Glutamatergic neuron (in vitro differentiated cells): ENCODE measurements around the gene C1QTNF1. TPM values are rescaled to one million over a fixed set of nuclear protein-coding genes. Genes with fewer than 3 reads are reported as not detected.

Experiments
- DNase-seq: peaks from one replicate; pipeline ENCODE4 v3.0.0; 2022
- H3K27ac Mint-ChIP-seq: one replicate; pipeline ENCODE4 v1.8.0; 2020; ENCODE audit warnings: mild to moderate bottlenecking, mixed read lengths, inconsistent platforms; ENCODE audit not compliant: unreplicated experiment
- H3K27me3 Mint-ChIP-seq: one replicate; pipeline ENCODE4 v1.8.0; 2020; ENCODE audit warnings: mild to moderate bottlenecking, moderate library complexity, mixed read lengths, inconsistent platforms; ENCODE audit not compliant: unreplicated experiment
- H3K36me3 Mint-ChIP-seq: one replicate; pipeline ENCODE4 v1.8.0; 2020; ENCODE audit warnings: mild to moderate bottlenecking, mixed read lengths, inconsistent platforms; ENCODE audit not compliant: unreplicated experiment
- H3K4me1 Mint-ChIP-seq: one replicate; pipeline ENCODE4 v1.8.0; 2020; ENCODE audit warnings: mild to moderate bottlenecking, low read depth, mixed read lengths, inconsistent platforms; ENCODE audit not compliant: unreplicated experiment
- H3K4me3 Mint-ChIP-seq: one replicate; pipeline ENCODE4 v1.8.0; 2020; ENCODE audit warnings: mild to moderate bottlenecking, mixed read lengths, inconsistent platforms; ENCODE audit not compliant: unreplicated experiment
- H3K9me3 Mint-ChIP-seq: one replicate; pipeline ENCODE4 v1.8.0; 2020; ENCODE audit warnings: mild to moderate bottlenecking, moderate library complexity, mixed read lengths, inconsistent platforms; ENCODE audit not compliant: unreplicated experiment
- CTCF ChIP-seq: fragments of 200-600 bp; sonication (generic); IDR thresholded peaks from one replicate; pipeline ENCODE4 v1.5.0; 2021; ENCODE audit not compliant: partially characterized antibody, unreplicated experiment
- total RNA-seq: library from RNA; stranded (reverse); fragmentation: NEBNext Ultra II Directional; extraction: Animal tissue kit (Norgen Biotek cat#: 25700); gene quantifications from one replicate; pipeline ENCODE4 v1.2.1, GENCODE V29; 2021; ENCODE audit not compliant: unreplicated experiment

The C1QTNF1 gene
- total RNA-seq, 1 donor from 2014 or later, result 0.15 TPM

- Mint-ChIP-seq H3K4me1 (peaks cover 5% of the 10 kb centered on the region), H3K27me3 (peaks cover 5% of the 10 kb centered on the region), H3K4me3 (no peak overlapping the region), H3K9me3 (peaks cover 1% of the 10 kb centered on the region), H3K27ac (no peak overlapping the region), H3K36me3 (peaks cover 6% of the 10 kb centered on the region)
- no peak for DNase-seq
- no peak for TF ChIP-seq CTCF
These were observed 32.8 kb upstream of the C1QTNF1 start for GRCh38 chr17:78991017-78991738.

GRCh38 chr17:78991906-78992532 lies 31.9 kb upstream of the C1QTNF1 start:
- peaks cover 1% of the 10 kb centered on the region for H3K9me3 Mint-ChIP-seq
- peaks cover 5% of the 10 kb centered on the region for H3K4me1 Mint-ChIP-seq
- TF ChIP-seq CTCF, result no peak
- H3K27me3 Mint-ChIP-seq, result peaks cover 3% of the 10 kb centered on the region
- no peak for DNase-seq
- no peak overlapping the region for H3K4me3 Mint-ChIP-seq
- H3K27ac Mint-ChIP-seq, result no peak overlapping the region
- peaks cover 9% of the 10 kb centered on the region for H3K36me3 Mint-ChIP-seq

GRCh38 chr17:78992542-78993212 lies 31.3 kb upstream of the C1QTNF1 start:
- H3K4me1 Mint-ChIP-seq, result peaks cover 5% of the 10 kb centered on the region
- TF ChIP-seq CTCF, result no peak
- H3K4me3 Mint-ChIP-seq, result no peak overlapping the region
- no peak for DNase-seq
- H3K27ac Mint-ChIP-seq, result no peak overlapping the region
- H3K36me3 Mint-ChIP-seq, result peaks cover 10% of the 10 kb centered on the region
- H3K9me3 Mint-ChIP-seq, result peaks cover 1% of the 10 kb centered on the region
- peaks cover 3% of the 10 kb centered on the region for H3K27me3 Mint-ChIP-seq

- DNase-seq, result peak; percentile 79
- H3K4me1 Mint-ChIP-seq, result peaks cover 5% of the 10 kb centered on the region
- H3K27ac Mint-ChIP-seq, result no peak overlapping the region
- H3K27me3 Mint-ChIP-seq, result peaks cover 3% of the 10 kb centered on the region
- no peak overlapping the region for H3K4me3 Mint-ChIP-seq
- H3K9me3 Mint-ChIP-seq, result peaks cover 1% of the 10 kb centered on the region
- peaks cover 10% of the 10 kb centered on the region for H3K36me3 Mint-ChIP-seq
- peak; percentile 87 for TF ChIP-seq CTCF
These were observed 30.6 kb upstream of the C1QTNF1 start for GRCh38 chr17:78993241-78993956.
